NCI-H1694 treated with DMSO at 0.1 percent for 48 hours (cell line): ENCODE measurements around the gene ADAP1.
"Not testable (repeated sequence)": the region's sequence is repeated elsewhere in the genome, so short reads cannot be mapped to it uniquely, and the experiment has no call there.

Source experiments
- DNase-seq: peaks from one replicate; lab custom pipeline; 2025; lab: John Stamatoyannopoulos, UW

The ADAP1 gene

DNA sequence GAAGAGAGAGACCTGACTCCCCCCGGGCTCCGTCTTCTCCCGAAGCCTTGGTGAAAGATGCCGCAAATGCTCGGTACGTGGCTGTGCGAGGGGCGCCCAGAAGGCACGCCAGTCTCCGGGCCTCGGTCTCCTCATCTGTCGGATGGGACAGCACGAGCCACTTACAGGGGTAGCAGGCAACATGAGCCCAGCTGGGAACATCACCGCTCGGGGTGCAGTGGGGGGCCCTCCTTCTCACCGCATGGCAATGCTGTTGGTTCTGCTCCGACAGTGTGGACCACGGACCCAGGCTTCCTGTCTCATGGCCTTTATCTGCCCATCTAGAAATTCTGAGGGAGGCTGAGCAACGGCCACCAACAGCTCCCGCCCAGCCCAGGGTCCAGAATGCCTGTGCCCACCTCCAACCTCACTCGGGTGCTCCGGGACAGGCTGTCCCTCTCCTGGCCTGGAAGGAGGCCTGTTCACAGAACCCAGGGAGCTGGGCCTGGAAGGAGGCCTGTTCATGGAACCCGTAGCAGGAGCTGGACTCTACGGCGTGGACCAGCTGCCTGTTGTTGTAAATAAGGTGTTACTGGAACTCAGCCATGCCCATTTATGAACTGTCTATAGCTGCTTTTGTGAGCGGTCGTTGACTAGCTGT, 15.8 kb downstream of the ADAP1 start:
- no peak for DNase-seq

GRCh38 chr7:937856-938484, 16.5 kb downstream of the ADAP1 start:
- no peak for DNase-seq

GRCh38 chr7:936386-937054, 18.0 kb downstream of the ADAP1 start:
- DNase-seq, result no peak

DNA sequence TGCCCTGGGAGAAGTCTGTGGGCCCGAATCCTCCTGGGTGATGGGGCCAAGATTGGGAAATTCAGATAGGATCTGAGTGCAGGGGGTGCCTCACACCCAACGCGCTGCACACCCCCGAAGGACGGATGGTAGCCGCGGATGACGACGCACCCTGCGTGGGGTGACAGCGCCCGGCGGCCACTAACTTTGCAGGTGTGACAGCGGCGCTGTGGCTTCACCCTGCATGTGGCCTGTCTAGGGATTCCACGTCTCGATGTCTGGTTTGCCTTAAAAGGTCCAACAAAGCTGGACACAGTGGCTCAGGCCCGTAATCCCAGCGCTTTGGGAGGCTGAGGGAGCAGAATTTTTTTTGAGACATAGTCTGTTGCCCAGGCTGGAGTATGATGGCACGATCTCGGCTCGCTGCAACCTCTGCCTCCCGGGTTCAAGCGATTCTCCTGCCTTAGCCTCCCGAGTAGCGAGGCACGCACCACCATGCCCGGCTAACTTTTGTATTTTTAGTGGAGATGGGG, 18.6 kb downstream of the ADAP1 start:
- no peak for DNase-seq

- no peak for DNase-seq
These were observed 19.2 kb downstream of the ADAP1 start for GRCh38 chr7:935164-935873.

DNA sequence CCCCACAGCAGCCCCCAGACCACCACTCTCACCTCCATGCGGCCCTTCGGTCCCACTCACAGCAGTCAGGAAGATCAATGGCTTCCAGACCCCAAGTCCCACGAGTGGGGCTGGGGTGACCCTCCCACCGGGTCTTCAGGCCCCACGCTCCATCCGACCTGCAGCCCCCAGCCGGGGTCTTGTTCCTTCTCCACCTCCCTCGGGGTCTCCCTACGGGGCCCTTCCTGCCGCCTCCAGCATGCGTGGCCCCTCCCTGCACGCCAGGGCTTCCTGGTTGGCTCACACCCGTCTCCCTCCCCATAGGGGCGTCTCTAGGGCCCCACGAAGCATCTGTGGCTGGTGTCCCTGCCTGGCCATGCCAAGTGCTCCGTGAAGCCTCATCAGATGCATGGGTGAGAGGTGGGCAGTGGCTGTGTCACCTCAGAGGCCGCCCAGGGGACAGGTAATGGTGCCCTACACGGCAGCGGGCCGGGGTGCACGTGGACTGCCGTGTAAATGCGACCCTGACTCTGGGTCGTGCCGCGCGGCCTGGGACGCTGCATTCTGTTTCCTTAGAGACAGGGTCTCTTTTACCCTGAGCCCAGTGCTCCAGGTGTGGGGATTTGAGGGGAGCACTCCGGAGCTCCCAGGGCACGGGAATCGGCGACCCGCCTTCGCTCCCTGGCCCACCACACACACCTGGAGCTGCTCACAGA, 19.9 kb downstream of the ADAP1 start:
- no peak for DNase-seq

- DNase-seq, result no peak
These were observed 21.9 kb downstream of the ADAP1 start for GRCh38 chr7:932651-932975.

DNA sequence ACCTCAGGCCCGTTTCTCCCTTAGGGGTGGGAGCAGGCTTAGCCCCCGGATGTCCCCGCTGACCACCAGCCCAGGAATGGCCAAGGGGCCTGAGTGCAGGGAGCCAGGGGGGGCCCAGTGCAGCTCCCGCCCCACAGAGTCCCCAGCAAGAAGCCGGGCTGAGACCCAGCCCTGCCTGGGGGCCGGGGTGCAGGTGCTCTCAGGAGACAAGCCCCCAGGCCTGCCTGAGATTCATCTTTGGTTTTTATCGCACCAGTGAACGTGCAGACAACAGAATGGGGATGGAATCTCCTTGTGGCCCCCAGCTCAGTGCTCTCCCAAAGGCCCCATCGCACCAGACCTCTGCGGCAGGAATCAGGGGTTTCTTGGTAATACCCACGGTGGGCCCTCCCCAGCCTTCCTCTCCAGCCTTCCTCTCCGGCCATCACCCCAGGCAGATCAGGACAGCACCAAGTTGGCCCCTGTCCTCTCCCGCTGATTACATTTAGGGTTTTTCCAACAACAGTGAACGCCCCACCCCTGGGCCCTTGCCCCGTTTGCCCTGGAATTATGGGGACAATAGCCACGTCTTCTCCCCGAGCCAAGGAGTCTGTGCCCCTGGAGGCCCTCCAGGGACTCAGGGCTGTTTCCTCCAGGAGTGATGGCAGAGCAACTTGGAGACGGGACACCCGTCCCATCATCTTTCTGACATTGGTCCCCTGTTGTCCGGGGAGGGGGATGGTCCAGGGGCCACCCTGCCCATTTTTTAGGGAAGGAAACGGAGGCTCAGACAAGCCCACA, 22.4 kb downstream of the ADAP1 start:
- DNase-seq, result no peak

GRCh38 chr7:930975-931758, 23.3 kb downstream of the ADAP1 start:
- no peak for DNase-seq

- no peak for DNase-seq
These were observed 25.2 kb downstream of the ADAP1 start for GRCh38 chr7:929311-929711.

DNA sequence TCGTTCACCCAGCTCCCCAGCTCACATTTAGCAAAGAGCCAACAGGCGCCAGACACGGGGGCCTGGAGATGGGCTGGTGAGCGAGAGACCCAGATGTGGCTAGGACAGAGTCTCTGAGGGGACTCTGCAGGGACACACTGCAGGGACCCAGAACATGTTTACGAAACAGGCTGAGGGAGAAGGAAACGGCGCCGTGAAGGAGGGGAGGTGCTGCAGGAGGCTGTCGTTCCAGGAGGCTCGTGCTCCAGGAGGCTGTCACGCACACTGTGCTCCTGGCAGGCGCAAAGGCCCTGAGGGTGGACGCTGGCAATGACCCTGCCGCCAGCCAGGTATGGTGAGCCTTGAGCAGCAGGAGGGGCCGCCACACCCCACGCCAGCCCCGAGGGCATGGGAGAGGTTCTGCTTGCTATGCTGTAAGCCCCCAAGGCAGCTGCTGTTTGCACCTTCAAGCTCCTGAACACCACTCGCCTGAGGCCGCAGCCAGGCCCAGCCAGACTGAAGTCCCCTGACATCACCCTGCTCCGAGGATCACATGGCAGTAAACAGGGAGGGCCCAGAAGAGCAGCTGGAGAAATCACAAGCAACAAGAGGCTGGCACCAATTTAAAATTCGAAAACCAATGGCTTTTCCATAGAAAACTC, 27.3 kb downstream of the ADAP1 start:
- no peak for DNase-seq

DNA sequence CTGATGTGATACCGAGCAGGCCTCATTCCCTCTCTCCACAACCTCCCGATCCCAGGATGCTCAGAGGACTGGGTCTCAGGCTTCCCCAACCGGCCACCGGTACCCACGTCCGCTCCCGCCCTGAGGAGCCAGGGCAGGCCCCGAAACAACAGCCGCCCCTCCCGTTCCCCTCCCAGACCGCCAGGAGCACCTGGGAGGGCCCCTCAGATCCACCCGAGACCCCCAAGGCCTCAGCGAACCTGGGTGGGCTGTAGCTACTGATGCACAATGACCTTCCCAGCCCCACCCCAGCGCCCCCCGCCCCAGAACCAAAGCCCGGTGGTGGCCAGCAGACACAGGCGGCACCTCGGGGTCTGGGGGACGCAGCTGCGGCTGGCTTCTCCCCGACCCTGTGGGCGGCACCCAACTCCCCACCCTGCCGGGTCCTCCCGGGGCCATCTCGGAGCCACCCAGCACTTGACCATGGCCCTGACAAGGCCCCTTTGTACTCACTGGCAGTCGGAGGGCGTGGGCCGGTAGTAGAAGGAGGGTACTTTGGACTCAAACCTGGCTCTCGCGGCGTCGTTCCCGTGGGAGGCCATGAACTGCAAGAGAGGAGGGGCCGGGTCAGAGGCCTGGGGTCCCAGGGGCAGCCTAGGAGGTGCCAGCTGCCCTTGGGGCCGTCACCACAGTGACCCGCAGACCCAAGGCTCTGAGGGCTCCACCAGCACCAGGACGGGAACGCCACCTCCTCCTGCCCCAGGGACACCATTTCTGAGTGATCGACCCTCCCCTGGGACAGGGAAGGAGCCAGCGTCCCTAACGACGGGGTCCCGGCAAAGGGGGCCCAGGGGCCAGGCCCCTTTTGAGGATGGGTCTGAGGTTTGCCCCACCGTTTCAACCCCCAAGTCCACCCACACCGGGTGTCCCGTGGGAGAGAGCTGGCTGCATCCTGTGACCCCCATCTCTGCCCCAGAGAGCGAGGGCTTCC, 28.1 kb downstream of the ADAP1 start:
- no peak for DNase-seq

DNA sequence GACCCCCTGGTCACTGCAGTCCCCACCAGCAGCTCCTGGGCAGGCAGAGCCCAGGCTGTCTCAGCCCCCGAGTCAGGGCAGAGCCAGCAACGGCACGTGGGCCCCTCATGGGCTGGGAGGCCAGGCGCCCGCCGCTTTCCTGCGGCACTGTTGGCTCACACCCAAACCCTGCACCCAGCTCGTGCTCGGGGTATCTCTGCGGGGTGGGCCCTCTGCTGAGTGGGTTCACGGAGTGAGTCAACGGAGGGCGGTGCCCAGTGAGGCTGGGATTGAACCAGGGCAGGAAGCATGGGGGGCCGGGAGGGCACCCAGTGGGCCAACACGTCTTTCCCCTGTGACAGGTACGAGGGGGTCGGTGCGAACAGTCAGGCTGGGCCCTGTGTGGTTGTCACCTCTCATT, 28.9 kb downstream of the ADAP1 start:
- no peak for DNase-seq

DNA sequence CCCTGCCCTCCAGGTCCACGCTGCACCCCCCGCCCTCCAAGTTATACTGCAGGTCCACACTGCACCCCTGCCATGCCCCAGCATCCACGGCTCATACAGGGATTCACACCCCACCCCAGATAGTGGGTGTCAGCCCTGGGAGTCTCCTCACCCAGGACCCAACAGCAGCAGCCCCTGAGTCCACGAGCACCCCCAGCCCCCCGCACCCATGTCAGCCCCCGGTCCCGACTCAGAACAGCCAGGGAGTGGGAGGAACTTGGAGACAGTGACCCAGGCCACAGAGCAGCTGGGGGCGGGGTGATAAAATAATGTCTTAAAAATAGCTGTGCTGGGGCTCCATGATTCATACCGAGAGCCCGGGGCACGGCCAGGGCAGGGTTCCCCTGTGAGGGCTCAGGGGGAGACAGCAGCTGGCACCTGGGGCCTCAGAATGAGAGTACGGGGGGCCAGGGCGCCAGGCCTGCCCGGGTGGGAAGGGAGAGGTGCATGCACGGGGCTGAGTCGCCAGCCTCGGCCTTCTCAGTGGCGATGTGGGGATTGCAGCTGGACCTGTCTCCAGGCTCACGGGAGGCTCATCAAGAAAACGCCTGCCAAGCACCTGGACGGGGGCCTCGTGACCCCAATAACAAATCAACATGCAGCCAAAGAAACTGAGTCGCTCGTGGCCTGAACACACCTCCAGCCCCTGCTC, 29.8 kb downstream of the ADAP1 start:
- no peak for DNase-seq

GRCh38 chr7:924042-924441, 30.4 kb downstream of the ADAP1 start:
- not testable (repeated sequence) for DNase-seq

DNA sequence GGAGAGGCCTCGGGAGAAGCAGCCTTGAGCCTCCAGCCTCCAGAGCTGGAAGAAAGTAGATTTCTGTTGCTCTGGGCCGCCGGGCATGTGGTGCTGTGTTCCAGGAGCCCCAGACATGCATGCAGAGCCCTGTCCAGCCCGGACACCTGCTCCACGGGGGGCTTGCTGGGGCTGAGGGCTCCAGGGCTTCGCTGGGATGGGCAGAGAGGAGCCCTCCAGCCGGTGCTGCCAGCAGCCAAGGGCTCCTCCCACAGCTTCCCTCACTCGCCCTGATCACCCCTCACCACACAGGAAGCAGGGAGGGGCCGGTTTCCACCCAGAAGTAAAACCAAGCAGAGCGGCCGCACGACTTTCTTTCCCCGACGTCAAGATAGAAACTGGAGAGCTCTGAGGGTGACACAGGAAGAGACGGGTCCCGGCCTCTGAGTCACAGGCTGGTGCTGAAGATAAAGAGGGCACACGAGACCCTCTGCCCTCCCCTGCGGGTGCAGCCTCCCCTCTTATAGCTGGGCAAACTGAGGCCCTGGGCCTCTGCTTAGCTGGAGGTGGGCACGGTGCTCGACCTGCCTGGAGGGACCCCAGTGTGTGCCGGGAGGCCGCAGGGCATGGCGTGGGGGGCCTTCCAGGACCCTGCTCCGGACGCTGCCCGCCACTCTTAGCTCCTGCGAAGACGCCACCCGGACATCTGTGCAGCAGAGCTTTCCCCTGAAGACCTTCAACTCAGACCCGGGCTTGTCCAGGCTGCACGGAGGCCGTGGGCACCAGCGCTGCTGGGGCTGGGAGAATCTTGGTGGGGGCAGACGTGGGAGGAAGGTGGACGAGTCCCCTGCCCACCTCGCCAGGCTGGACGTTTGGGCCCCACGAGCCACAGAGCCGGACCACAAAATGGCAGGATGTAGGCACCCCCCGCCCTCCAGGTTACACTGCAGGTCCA, 31.1 kb downstream of the ADAP1 start:
- no peak for DNase-seq
